Heart left ventricle (tissue), 16 donors: ENCODE data around the gene CTF1. TPM values are rescaled to one million over a fixed set of nuclear protein-coding genes. Genes with fewer than 3 reads are reported as not detected.

Source experiments
- ATAC-seq, 4 donors: fragments of 200-7000 bp; cut with Tn5 transposase; one replicate each; pipeline ENCODE4 v1.9.1; 2020 to 2022; ENCODE audit warnings: moderate library complexity in 4 of 4, mild to moderate bottlenecking in 3 of 4, moderate number of reproducible peaks in 1 of 4
- DNase-seq, 5 donors: peaks; one replicate each; pipeline ENCODE4 v3.0.0-alpha.2; 2020
- H3K27ac ChIP-seq, 12 donors: fragments of 200-600 bp; sonication (generic) in 4 of 12; one replicate each; pipeline versions ENCODE4 v1.5.0 to v1.8.0; 2016 to 2022; ENCODE audit warnings: mild to moderate bottlenecking in 2 of 12
- H3K27me3 ChIP-seq, 9 donors: fragments of 200-600 bp; sonication (generic) in 2 of 9; one replicate each; pipeline versions ENCODE4 v1.5.1 to v1.8.0; 2016 to 2022; ENCODE audit warnings: mild to moderate bottlenecking in 3 of 9
- H3K36me3 ChIP-seq, 9 donors: fragments of 200-600 bp; sonication (generic) in 2 of 9; one replicate each; pipeline versions ENCODE4 v1.5.0 to v1.8.0; 2018 to 2022; ENCODE audit warnings: mild to moderate bottlenecking in 2 of 9
- H3K4me1 ChIP-seq, 12 donors: fragments of 200-600 bp; sonication (generic) in 4 of 12; one replicate each; pipeline versions ENCODE4 v1.5.0 to v1.8.0; 2016 to 2022; ENCODE audit warnings: mild to moderate bottlenecking in 3 of 12
- H3K4me3 ChIP-seq, 12 donors: fragments of 200-600 bp; sonication (generic) in 4 of 12; one replicate each; pipeline versions ENCODE4 v1.5.0 to v1.8.0; 2017 to 2022; ENCODE audit warnings: mild to moderate bottlenecking in 9 of 12, moderate library complexity in 4 of 12
- H3K9me3 ChIP-seq, 12 donors: fragments of 200-600 bp; sonication (generic) in 4 of 12; one replicate each; pipeline versions ENCODE4 v1.5.0 to v1.8.0; 2016 to 2022; ENCODE audit warnings: mild to moderate bottlenecking in 1 of 12
- POLR2A ChIP-seq, 2 donors: fragments of 450-650 bp; IDR thresholded peaks; one replicate each; pipeline ENCODE4 v1.6.1; 2017; ENCODE audit warnings: antibody characterized with exemption in 2 of 2, mild to moderate bottlenecking in 2 of 2, moderate library complexity in 2 of 2
- WGBS, 4 donors: extraction: QIAGEN DNeasy Blood & Tissue Kit in 2 of 4; methylation state at CpG; one replicate each; pipeline versions ENCODE4 v1.1.5 to v1.1.7; 2013 to 2018; 5-methylcytosine and 5-hydroxymethylcytosine counted together
- intact Hi-C, 10 donors: fragments of 100-400 bp; cut with DNase I; formaldehyde crosslinking; loops; one replicate each; pipeline versions ENCODE4 v1.11.1 to v1.14.2; 2022
- long read RNA-seq, 3 donors: library from polyadenylated mRNA; unstranded; transcript quantifications; one replicate each; pipeline ENCODE4 v2.0.0, GENCODE V29; 2020 to 2021
- polyA plus RNA-seq, 2 donors: library from polyadenylated mRNA; stranded (reverse); fragments of 200-250 nt; gene quantifications; one replicate each; pipeline ENCODE4 v1.2.3, GENCODE V29; 2013
- total RNA-seq, 9 donors: library from RNA; depleted of rRNA in 2 of 9; stranded (reverse); fragments of >200 nt in 2 of 9; fragmentation: NEBNext Ultra II Directional in 3 of 9; extraction: Animal tissue kit (Norgen Biotek cat#: 25700) in 3 of 9; gene quantifications; one replicate each; pipeline versions ENCODE4 v1.1.0 to v1.2.4, GENCODE V29; 2016 to 2023
- TF ChIP-seq, protein P1 (sequence below), 12 donors: fragments of 200-600 bp; sonication (generic) in 4 of 12; IDR thresholded peaks; one replicate each; pipeline versions ENCODE4 v1.5.0 to v1.8.0; 2018 to 2022; ENCODE audit warnings: antibody characterized with exemption in 12 of 12, mild to moderate bottlenecking in 5 of 12
- donor health status: ischemic (EF 13 %, LVEDD 7.1; RV severe dilation, severe dysfunction).
- donor health status: healthy with polysubstance abuse.
- donor health status: DM: no; HTN: yes; CAD: no.
- donor health status: DM: no; HTN: no; CAD: no.
- donor health status: ischemic (EF 25% LVEDD 6.9; RV normal size, moderate dysfunction).
- donor health status: ischemic (EF 25% LVEDD 5.7; RV mildly dilated, moderate dysfunction).
- donor health status: healthy.
- donor health status: DM: yes; HTN: yes; CAD: no.
- donor health status: ischemic (EF 35%, LVEDD 5.7; RV mildly dilated, moderate dysfunction).
- donor health status: nonischemic (EF 11% LVEDD 7.7; RV severe dilation, severe dysfunction).
- donor health status: DM: yes; HTN: yes; CAD: no.
- donor health status: PGD.
- donor health status: ischemic (EF 29% LVEDD 5.4; RV normal size, mild dysfunction).
- donor health status: nonischemic (EF 23%, LVEDD 6.1; RV moderate dilation, normal function).

CTF1 gene, protein sequence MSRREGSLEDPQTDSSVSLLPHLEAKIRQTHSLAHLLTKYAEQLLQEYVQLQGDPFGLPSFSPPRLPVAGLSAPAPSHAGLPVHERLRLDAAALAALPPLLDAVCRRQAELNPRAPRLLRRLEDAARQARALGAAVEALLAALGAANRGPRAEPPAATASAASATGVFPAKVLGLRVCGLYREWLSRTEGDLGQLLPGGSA
- total RNA-seq, result 10 to 100 TPM in 5 of 9 donors, 1 to 10 TPM in 4; 6.4 to 22.2 (median 12.2) TPM
- polyA plus RNA-seq, result 10 to 100 TPM in 1 of 2 donors, 1 to 10 TPM in 1; 3.7 to 13.5 TPM
- long read RNA-seq, donor 1, transcript CTF1-201 (3 exons, 1,664 nt), result major isoform, 8 of 16 reads
- long read RNA-seq, donor 1, partial matches to known transcripts, result 2 of 16 reads
- long read RNA-seq, donor 1, other reads (novel, unspliced or antisense), result 3 of 16 reads
- long read RNA-seq, donor 2, partial matches to known transcripts, result 1 of 1 reads
- long read RNA-seq, donor 2, other reads (novel, unspliced or antisense), result 0 of 1 reads
- long read RNA-seq, donor 3, partial matches to known transcripts, result 0 of 14 reads
- long read RNA-seq, donor 3, other reads (novel, unspliced or antisense), result 9 of 14 reads

DNA sequence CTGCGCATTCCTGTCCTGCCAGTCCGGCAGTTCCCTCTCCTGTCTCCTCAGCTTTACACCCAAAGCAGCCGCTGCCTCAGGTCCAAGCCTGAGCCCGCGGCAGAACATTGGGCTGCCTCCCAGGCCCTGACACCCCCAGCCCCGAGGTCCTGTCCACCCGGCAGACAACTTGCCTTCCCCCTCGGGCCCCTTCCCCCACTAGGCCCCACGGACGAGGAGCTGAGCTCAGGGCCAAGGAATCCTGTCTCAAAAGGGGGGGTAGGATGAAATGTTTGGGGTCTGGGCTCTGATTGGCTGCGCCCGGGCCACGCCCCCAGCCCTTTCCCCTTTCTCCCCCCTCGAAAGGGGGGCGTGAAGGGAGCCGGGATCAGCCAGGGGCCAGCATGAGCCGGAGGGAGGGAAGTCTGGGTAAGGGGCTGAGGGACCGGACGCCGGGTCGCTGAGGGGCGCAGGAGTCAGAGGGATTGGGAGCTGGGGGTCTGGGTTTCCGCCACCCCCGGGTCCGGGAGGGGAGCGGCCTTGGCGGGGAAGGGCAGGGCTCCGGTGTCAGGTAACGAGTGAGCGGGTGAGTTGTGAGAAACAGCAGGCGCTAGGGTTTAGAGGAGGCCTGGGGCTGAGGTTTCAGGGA lies at the start of gene CTF1:
Gene CTF1 (plus strand): TSS at position 354 of the 628 bp plus-strand sequence. CDS start 30 bp downstream, at position 384.
- peaks cover 0 to 48% (median 35%) of the 10 kb centered on the region in 12 donors for H3K4me1 ChIP-seq
- DNase-seq (peak; percentile 84 to 88 (median 85)), ATAC-seq (peak; percentile 72 to 86 (median 75))
- H3K9me3 ChIP-seq, result no peaks in the 10 kb centered on the region
- TF ChIP-seq POLR2A (IDR thresholded peaks at IDR 0.05), result peak in 1 of 2 donors; percentile 53
- TF ChIP-seq, protein P1, sequence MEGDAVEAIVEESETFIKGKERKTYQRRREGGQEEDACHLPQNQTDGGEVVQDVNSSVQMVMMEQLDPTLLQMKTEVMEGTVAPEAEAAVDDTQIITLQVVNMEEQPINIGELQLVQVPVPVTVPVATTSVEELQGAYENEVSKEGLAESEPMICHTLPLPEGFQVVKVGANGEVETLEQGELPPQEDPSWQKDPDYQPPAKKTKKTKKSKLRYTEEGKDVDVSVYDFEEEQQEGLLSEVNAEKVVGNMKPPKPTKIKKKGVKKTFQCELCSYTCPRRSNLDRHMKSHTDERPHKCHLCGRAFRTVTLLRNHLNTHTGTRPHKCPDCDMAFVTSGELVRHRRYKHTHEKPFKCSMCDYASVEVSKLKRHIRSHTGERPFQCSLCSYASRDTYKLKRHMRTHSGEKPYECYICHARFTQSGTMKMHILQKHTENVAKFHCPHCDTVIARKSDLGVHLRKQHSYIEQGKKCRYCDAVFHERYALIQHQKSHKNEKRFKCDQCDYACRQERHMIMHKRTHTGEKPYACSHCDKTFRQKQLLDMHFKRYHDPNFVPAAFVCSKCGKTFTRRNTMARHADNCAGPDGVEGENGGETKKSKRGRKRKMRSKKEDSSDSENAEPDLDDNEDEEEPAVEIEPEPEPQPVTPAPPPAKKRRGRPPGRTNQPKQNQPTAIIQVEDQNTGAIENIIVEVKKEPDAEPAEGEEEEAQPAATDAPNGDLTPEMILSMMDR (IDR thresholded peaks at IDR 0.05), result no peak
- peak within 1 kb of the TSS; percentile 37 to 80 (median 66) for H3K4me3 ChIP-seq
- H3K27ac ChIP-seq, result peak within 1 kb of the TSS; percentile 94 to 100 (median 98)
- H3K27me3 ChIP-seq, result no peaks in the 10 kb centered on the region
- 14 to 23% (median 18%) methylated on average over 29 to 31 of the region's 31 CpGs for WGBS, 4 donors
- intact Hi-C loops, result loop anchor here in 4 of 10 donors (2.0 to 10.0 kb wide), 4 partner anchors 22 to 58 kb away; partner anchors contain the start of genes FBXL19 (in 1 of the 4) and SETD1A (in 1 of the 4)
- peaks cover 0 to 13% (median 11%) of the 10 kb centered on the region in 9 donors for H3K36me3 ChIP-seq

DNA sequence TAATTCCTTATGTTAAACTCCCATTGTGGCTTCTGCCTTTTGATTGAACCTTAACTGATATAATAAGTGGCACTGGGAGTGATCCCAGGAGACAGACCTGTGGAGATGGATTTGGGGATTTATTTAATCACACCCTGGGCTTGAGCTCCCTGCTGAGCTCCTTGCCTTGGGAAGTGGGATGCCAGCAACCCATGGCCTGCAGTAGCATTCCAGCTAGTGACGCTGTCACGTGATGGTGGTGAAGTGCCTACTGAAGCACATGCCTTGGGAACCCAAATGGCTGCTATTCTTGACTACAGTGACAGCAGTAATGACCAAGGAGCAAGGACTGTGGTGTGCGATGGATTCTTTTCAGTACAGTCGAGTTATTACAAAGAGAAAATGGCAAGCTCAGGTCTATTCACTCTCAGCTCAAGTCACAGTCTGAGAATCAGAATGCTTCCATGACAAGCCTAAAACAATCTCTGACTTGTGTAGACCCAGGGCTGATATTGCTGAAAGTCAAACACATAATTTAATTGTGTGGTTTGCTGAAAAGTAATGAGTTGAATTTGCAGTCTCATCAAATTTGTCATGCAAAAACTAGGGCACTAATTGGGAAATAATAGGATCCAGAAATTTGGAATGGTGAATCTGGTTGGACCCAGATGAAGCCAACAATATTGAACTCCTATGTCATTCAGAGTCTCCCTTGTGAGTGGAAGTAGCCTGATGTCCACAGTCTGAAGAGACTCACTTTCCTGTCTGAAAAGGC lies 49.6 kb upstream of the CTF1 start:
- ATAC-seq (peak in 3 of 4 donors; percentile 41 to 71 (median 52)), DNase-seq (peak in 4 of 5 donors; percentile 32 to 52 (median 40))
- intact Hi-C loops, result loop anchor here in 5 of 10 donors (5.0 to 10.0 kb wide), 2 partner anchors 55 to 1018 kb away; no protein-coding TSS in a partner anchor
- H3K36me3 ChIP-seq, result peaks cover 0 to 7% (median 0%) of the 10 kb centered on the region in 9 donors
- no peaks in the 10 kb centered on the region for H3K9me3 ChIP-seq
- WGBS, 4 donors, result 51 to 68% (median 64%) methylated on average over 4 of the region's 4 CpGs
- no peak overlapping the region for H3K4me3 ChIP-seq
- peaks cover 0 to 25% (median 9%) of the 10 kb centered on the region in 12 donors for H3K4me1 ChIP-seq
- no peak for TF ChIP-seq POLR2A (IDR thresholded peaks at IDR 0.05)
- TF ChIP-seq, protein P1 (IDR thresholded peaks at IDR 0.05), result no peak
- H3K27me3 ChIP-seq, result no peaks in the 10 kb centered on the region
- H3K27ac ChIP-seq, result peak overlapping the region in 4 of 12 donors; percentile 13 to 51 (median 26)

DNA sequence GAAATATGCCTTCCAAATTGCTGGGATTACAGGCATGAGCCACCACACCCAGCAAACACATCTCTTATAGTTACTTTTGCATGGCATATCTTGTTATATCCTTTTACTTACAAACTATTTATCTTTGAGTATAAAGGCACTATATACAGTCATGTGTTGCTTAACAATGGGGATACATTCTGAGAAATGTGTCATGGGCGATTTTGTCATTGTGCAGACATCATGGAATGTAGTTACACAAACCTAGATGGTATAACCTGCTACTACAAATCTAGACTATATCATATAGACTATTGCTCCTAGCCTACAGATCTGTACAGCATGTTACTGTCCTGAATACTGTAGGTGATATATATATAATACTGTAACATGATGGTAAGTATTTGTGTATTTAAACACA lies 46.2 kb upstream of the CTF1 start:
- no peaks in the 10 kb centered on the region for H3K9me3 ChIP-seq
- WGBS, 4 donors, result 61 to 78% (median 68%) methylated on average over 1 of the region's 1 CpG
- TF ChIP-seq, protein P1 (IDR thresholded peaks at IDR 0.05), result no peak
- TF ChIP-seq POLR2A (IDR thresholded peaks at IDR 0.05), result no peak
- peaks cover 1 to 20% (median 5%) of the 10 kb centered on the region in 12 donors for H3K4me1 ChIP-seq
- no peak for ATAC-seq
- intact Hi-C loops, result no loop called here
- H3K27ac ChIP-seq, result no peak overlapping the region
- peaks cover 0 to 18% (median 5%) of the 10 kb centered on the region in 9 donors for H3K36me3 ChIP-seq
- DNase-seq, result no peak
- no peaks in the 10 kb centered on the region for H3K27me3 ChIP-seq
- no peak overlapping the region for H3K4me3 ChIP-seq
